ENCODE measurements around the gene ARFGEF2.
"Not testable (repeated sequence)": the region's sequence is repeated elsewhere in the genome, so short reads cannot be mapped to it uniquely, and the experiment has no call there.

The ARFGEF2 gene

GRCh38 chr20:48970681-48971365, 49.3 kb downstream of the ARFGEF2 start:
- DNase-seq, result no peak
- intact Hi-C loops (cut with DNase I), result no loop called here

- no peak for DNase-seq
- intact Hi-C loops (cut with DNase I), result no loop called here
Measured at GRCh38 chr20:48971956-48972355, 50.4 kb downstream of the ARFGEF2 start.

GRCh38 chr20:48972816-48973215, 51.3 kb downstream of the ARFGEF2 start:
- DNase-seq, result no peak
- intact Hi-C loops (cut with DNase I), result no loop called here

- intact Hi-C loops (cut with DNase I), result no loop called here
- DNase-seq, result no peak
Measured at GRCh38 chr20:48975955-48976354, 54.4 kb downstream of the ARFGEF2 start.

GRCh38 chr20:48979980-48980379, 58.5 kb downstream of the ARFGEF2 start:
- intact Hi-C loops (cut with DNase I); DNase-seq: not testable (repeated sequence)

GRCh38 chr20:48983423-48984400, 62.2 kb downstream of the ARFGEF2 start:
- intact Hi-C loops (cut with DNase I), result no loop called here
- DNase-seq, result peak in 1 of 42 donors; percentile 19

- intact Hi-C loops (cut with DNase I), result no loop called here
- DNase-seq, result peak in 2 of 42 donors; percentile 12 to 29
Measured at GRCh38 chr20:48984575-48985219, 63.2 kb downstream of the ARFGEF2 start.

- DNase-seq, result peak in 10 of 42 donors; percentile 11 to 57 (median 36)
- intact Hi-C loops (cut with DNase I), result no loop called here
Measured at GRCh38 chr20:48986899-48987298, 65.4 kb downstream of the ARFGEF2 start.

GRCh38 chr20:48990467-48990866, 69.0 kb downstream of the ARFGEF2 start:
- intact Hi-C loops (cut with DNase I), result no loop called here
- no peak for DNase-seq

GRCh38 chr20:48995589-48995988, 74.1 kb downstream of the ARFGEF2 start:
- peak in 1 of 42 donors; percentile 31 for DNase-seq
- intact Hi-C loops (cut with DNase I), result no loop called here

- peak in 2 of 42 donors; percentile 34 to 38 for DNase-seq
Measured at GRCh38 chr20:48999890-49000870, 78.7 kb downstream of the ARFGEF2 start.

GRCh38 chr20:49001741-49002140, 80.2 kb downstream of the ARFGEF2 start:
- peak in 1 of 42 donors; percentile 31 for DNase-seq
- intact Hi-C loops (cut with DNase I), result no loop called here

More at GRCh38 chr20:48999890-49000870, 78.7 kb downstream of the ARFGEF2 start:
- intact Hi-C loops (cut with DNase I), result no loop called here

- intact Hi-C loops (cut with DNase I), result no loop called here
- DNase-seq, result peak in 1 of 42 donors; percentile 21
Measured at GRCh38 chr20:49006446-49006980, 85.0 kb downstream of the ARFGEF2 start.

GRCh38 chr20:49009899-49010631, 88.6 kb downstream of the ARFGEF2 start:
- DNase-seq, result peak in 2 of 42 donors; percentile 28 to 34
- intact Hi-C loops (cut with DNase I), result no loop called here

GRCh38 chr20:49024220-49024619, 102.7 kb downstream of the ARFGEF2 start:
- intact Hi-C loops (cut with DNase I), result no loop called here
- DNase-seq, result no peak

- DNase-seq; intact Hi-C loops (cut with DNase I): not testable (repeated sequence)
Measured at GRCh38 chr20:49028177-49028576, 106.7 kb downstream of the ARFGEF2 start.

- intact Hi-C loops (cut with DNase I), result no loop called here
- DNase-seq, result peak in 8 of 42 donors; percentile 15 to 49 (median 28)
Measured at GRCh38 chr20:49028684-49029083, 107.2 kb downstream of the ARFGEF2 start.
